IMR-90 (cell line): Measurements from ENCODE around the gene GPR152.

Experiments
- BHLHE40 ChIP-seq: fragments of 150-350 bp; IDR thresholded peaks from 2 replicates; pipeline ENCODE4 v1.6.1; 2016; ENCODE audit warnings: mild to moderate bottlenecking, low read depth, low read length
- FOS ChIP-seq: fragments of 150-350 bp; IDR thresholded peaks from 2 replicates; pipeline ENCODE4 v1.6.1; 2016; ENCODE audit warnings: low read depth, low read length
- POLR2A ChIP-seq: IDR thresholded peaks from 2 replicates; pipeline ENCODE4 v1.6.1; 2012; ENCODE audit warnings: mild to moderate bottlenecking, low read depth, low read length
- TF ChIP-seq, protein P1 (sequence below): conservative IDR thresholded peaks from 2 replicates; pipeline ENCODE4 v1.5.1; 2012; ENCODE audit warnings: mild to moderate bottlenecking, low read depth, low read length, improper control_type of control experiment

DNA sequence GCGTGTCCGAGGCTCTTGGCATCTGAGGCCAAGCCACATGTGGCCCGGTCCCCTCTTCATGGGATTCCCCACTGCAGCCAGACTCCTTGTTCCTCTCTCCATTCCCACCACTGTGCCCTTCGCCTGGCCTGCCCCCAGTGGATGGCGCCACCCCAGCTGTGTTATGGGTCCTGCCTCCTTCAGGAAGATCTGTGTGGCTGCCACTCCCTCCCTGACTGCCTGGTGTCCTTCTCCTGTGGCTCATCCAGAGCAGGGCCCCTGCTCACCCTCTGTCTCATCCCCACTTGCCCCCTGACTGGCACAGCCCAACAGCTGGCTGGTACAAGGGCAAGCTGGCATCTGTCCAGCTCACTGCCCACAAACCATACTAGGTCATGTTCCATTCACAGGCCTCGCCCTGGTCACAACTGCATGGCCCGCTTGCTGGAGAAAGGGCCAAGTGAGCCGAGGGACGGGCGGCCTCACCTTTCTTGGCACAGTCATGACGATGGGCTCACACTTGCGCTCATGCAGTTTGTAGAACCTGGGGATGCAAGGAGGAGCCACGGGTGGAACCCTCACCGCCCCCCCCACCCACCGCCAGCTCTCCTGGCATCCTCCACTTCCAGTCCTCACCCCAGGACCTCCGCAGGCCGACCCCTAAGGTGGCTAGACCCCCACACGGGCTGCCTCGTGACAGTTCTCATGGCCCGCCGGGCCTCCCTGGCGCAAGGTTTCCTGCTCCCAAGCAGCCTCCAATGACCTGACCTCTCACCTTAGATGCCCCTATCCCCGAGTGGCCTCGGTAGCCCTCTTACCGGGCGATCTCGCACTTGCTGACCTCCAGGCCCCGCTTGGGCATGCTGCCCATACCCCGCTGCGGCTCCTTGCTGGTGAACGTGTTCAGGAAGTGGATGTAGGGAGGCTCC lies 13.0 kb downstream of the GPR152 start:
- TF ChIP-seq, protein P1, sequence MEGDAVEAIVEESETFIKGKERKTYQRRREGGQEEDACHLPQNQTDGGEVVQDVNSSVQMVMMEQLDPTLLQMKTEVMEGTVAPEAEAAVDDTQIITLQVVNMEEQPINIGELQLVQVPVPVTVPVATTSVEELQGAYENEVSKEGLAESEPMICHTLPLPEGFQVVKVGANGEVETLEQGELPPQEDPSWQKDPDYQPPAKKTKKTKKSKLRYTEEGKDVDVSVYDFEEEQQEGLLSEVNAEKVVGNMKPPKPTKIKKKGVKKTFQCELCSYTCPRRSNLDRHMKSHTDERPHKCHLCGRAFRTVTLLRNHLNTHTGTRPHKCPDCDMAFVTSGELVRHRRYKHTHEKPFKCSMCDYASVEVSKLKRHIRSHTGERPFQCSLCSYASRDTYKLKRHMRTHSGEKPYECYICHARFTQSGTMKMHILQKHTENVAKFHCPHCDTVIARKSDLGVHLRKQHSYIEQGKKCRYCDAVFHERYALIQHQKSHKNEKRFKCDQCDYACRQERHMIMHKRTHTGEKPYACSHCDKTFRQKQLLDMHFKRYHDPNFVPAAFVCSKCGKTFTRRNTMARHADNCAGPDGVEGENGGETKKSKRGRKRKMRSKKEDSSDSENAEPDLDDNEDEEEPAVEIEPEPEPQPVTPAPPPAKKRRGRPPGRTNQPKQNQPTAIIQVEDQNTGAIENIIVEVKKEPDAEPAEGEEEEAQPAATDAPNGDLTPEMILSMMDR = no peak
- no peak for TF ChIP-seq POLR2A
- no peak for TF ChIP-seq FOS
- TF ChIP-seq BHLHE40 = no peak
